Esophagus squamous epithelium (tissue), 4 donors: ENCODE measurements around the gene TTC6.

ENCODE experiments used
- POLR2A ChIP-seq, 4 donors: fragments of 450-650 bp; IDR thresholded peaks; one replicate each; pipeline ENCODE4 v1.6.1; 2017; ENCODE audit warnings: antibody characterized with exemption in 4 of 4, mild to moderate bottlenecking in 4 of 4, moderate library complexity in 3 of 4
- TF ChIP-seq, protein P1 (sequence below), 6 experiments: fragments of 450-650 bp in 4 of 6; fragments of 200-600 bp in 2 of 6; sonication (generic) in 2 of 6; IDR thresholded peaks; one replicate each; pipeline ENCODE4 v1.5.1; 2016 to 2019; ENCODE audit warnings: antibody characterized with exemption in 6 of 6, mild to moderate bottlenecking in 4 of 6, moderate library complexity in 4 of 6

DNA sequence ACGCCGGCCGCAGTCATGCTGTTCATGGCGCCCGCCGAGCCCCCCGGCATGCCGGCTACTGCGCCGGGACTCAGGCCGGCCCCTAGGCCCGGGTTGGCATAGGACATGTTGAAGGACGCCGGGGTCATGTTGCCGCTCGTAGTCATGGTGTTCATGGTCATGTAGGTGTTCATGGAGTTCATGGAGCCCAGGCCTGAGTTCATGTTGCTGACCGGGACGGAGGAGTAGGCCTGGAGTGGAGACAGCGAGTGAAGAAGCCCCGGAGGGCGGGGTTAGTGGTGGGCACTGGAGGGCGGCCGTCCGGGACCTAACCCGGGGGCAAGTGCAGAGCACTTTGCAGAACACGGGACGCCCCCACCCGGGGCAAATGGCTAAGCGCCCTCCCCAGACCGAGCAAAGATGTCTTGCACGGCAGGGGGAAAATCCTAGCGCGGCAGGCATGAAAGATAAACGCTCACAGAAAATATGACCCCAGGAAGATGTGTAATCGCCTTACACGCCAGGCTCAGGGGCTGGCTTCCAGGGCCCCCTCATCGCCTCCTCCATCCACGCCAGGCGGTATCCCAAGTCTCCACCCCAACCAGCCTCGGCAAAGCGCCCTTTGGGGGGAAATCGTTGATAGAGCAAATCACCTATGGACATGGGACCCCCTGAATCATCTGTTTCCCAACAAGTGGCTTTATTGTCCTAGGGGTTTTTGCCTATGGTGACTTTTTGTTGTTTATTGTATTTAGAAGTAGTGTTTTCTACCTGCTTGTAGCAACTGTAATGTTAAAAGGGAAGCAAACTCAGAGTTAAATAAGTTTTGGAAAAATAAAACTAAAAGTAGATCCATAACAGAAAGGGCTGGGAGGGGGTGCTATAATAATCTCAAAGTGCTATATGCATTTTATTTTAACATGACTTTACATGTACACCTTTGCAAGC, 2.7 kb upstream of the TTC6 start:
- TF ChIP-seq, protein P1, sequence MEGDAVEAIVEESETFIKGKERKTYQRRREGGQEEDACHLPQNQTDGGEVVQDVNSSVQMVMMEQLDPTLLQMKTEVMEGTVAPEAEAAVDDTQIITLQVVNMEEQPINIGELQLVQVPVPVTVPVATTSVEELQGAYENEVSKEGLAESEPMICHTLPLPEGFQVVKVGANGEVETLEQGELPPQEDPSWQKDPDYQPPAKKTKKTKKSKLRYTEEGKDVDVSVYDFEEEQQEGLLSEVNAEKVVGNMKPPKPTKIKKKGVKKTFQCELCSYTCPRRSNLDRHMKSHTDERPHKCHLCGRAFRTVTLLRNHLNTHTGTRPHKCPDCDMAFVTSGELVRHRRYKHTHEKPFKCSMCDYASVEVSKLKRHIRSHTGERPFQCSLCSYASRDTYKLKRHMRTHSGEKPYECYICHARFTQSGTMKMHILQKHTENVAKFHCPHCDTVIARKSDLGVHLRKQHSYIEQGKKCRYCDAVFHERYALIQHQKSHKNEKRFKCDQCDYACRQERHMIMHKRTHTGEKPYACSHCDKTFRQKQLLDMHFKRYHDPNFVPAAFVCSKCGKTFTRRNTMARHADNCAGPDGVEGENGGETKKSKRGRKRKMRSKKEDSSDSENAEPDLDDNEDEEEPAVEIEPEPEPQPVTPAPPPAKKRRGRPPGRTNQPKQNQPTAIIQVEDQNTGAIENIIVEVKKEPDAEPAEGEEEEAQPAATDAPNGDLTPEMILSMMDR (IDR thresholded peaks at IDR 0.05), result no peak
- no peak for TF ChIP-seq POLR2A (IDR thresholded peaks at IDR 0.05)
